Effector memory CD4-positive, alpha-beta T cell (primary cell): ENCODE data around the gene ELL2.

Experiments
- DNase-seq, 3 donors: peaks; one replicate each; pipeline ENCODE4 v3.0.0-alpha.2; 2020
- H3K27ac ChIP-seq: 2 replicates; pipeline ENCODE4 v1.7.0; 2013; ENCODE audit warnings: mild to moderate bottlenecking, low read length, moderate library complexity; ENCODE audit not compliant: insufficient read depth, poor library complexity, severe bottlenecking
- H3K27me3 ChIP-seq: replicated peaks from 2 replicates; pipeline ENCODE4 v1.7.0; 2013; ENCODE audit warnings: mild to moderate bottlenecking, low read length; ENCODE audit not compliant: insufficient read depth, control insufficient read depth, poor library complexity, severe bottlenecking
- H3K36me3 ChIP-seq: 2 replicates; pipeline ENCODE4 v1.7.0; 2013; ENCODE audit warnings: mild to moderate bottlenecking, low read length, moderate library complexity; ENCODE audit not compliant: control insufficient read depth, insufficient read depth
- H3K4me1 ChIP-seq: 2 replicates; pipeline ENCODE4 v1.7.0; 2013; ENCODE audit warnings: low read length, mild to moderate bottlenecking; ENCODE audit not compliant: control insufficient read depth, insufficient read depth, poor library complexity, severe bottlenecking
- H3K4me3 ChIP-seq: 2 replicates; pipeline ENCODE4 v1.7.0; 2013; ENCODE audit warnings: low read length, low read depth, mild to moderate bottlenecking; ENCODE audit not compliant: insufficient read depth, poor library complexity, severe bottlenecking
- H3K9me3 ChIP-seq: 2 replicates; pipeline ENCODE4 v1.7.0; 2013; ENCODE audit warnings: mild to moderate bottlenecking, low read length, moderate library complexity; ENCODE audit not compliant: control insufficient read depth

ELL2 gene

GRCh38 chr5:95996904-95997723 lies 35.5 kb upstream of the ELL2 start:
- Histone ChIP-seq H3K4me1 (no peaks in the 10 kb centered on the region), H3K36me3 (no peaks in the 10 kb centered on the region), H3K27me3 (no peaks in the 10 kb centered on the region), H3K4me3 (no peak overlapping the region), H3K9me3 (no peaks in the 10 kb centered on the region), H3K27ac (no peak overlapping the region)
- DNase-seq = no peak

- Histone ChIP-seq H3K36me3 (no peaks in the 10 kb centered on the region), H3K27me3 (no peaks in the 10 kb centered on the region), H3K4me3 (no peak overlapping the region), H3K27ac (no peak overlapping the region), H3K9me3 (no peaks in the 10 kb centered on the region), H3K4me1 (no peaks in the 10 kb centered on the region)
- no peak for DNase-seq
Observed at GRCh38 chr5:95995962-95996489, 34.4 kb upstream of the ELL2 start.

GRCh38 chr5:95993776-95994175 lies 32.1 kb upstream of the ELL2 start:
- Histone ChIP-seq H3K27ac (no peak overlapping the region), H3K9me3 (no peaks in the 10 kb centered on the region), H3K36me3 (no peaks in the 10 kb centered on the region), H3K27me3 (no peaks in the 10 kb centered on the region), H3K4me3 (no peak overlapping the region), H3K4me1 (no peaks in the 10 kb centered on the region)
- DNase-seq = no peak

- no peaks in the 10 kb centered on the region for H3K4me1 ChIP-seq
- no peaks in the 10 kb centered on the region for H3K9me3 ChIP-seq
- H3K4me3 ChIP-seq = no peak overlapping the region
- H3K36me3 ChIP-seq = no peaks in the 10 kb centered on the region
- no peak for DNase-seq
- no peak overlapping the region for H3K27ac ChIP-seq
- no peaks in the 10 kb centered on the region for H3K27me3 ChIP-seq
Observed at GRCh38 chr5:95993266-95993665, 31.6 kb upstream of the ELL2 start.

- no peak for DNase-seq
- H3K9me3 ChIP-seq = no peaks in the 10 kb centered on the region
- no peak overlapping the region for H3K27ac ChIP-seq
- no peak overlapping the region for H3K4me3 ChIP-seq
- H3K4me1 ChIP-seq = no peaks in the 10 kb centered on the region
- no peaks in the 10 kb centered on the region for H3K36me3 ChIP-seq
- H3K27me3 ChIP-seq = no peaks in the 10 kb centered on the region
Observed at GRCh38 chr5:95989283-95990048, 27.8 kb upstream of the ELL2 start.

GRCh38 chr5:95988877-95989276 lies 27.2 kb upstream of the ELL2 start:
- H3K4me3 ChIP-seq = no peak overlapping the region
- H3K9me3 ChIP-seq = no peaks in the 10 kb centered on the region
- H3K4me1 ChIP-seq = no peaks in the 10 kb centered on the region
- H3K27ac ChIP-seq = no peak overlapping the region
- H3K27me3 ChIP-seq = no peaks in the 10 kb centered on the region
- DNase-seq = no peak
- H3K36me3 ChIP-seq = no peaks in the 10 kb centered on the region

- no peak for DNase-seq
- Histone ChIP-seq H3K4me1 (no peaks in the 10 kb centered on the region), H3K4me3 (no peak overlapping the region), H3K9me3 (no peaks in the 10 kb centered on the region), H3K36me3 (no peaks in the 10 kb centered on the region), H3K27me3 (no peaks in the 10 kb centered on the region), H3K27ac (no peak overlapping the region)
Observed at GRCh38 chr5:95988094-95988493, 26.4 kb upstream of the ELL2 start.

GRCh38 chr5:95986937-95987520 lies 25.4 kb upstream of the ELL2 start:
- Histone ChIP-seq H3K36me3 (no peaks in the 10 kb centered on the region), H3K27ac (no peak overlapping the region), H3K4me1 (no peaks in the 10 kb centered on the region), H3K9me3 (no peaks in the 10 kb centered on the region), H3K4me3 (no peak overlapping the region), H3K27me3 (no peaks in the 10 kb centered on the region)
- DNase-seq = no peak

- Histone ChIP-seq H3K36me3 (no peaks in the 10 kb centered on the region), H3K9me3 (no peaks in the 10 kb centered on the region), H3K27ac (no peak overlapping the region), H3K4me1 (no peaks in the 10 kb centered on the region), H3K4me3 (no peak overlapping the region), H3K27me3 (no peaks in the 10 kb centered on the region)
- DNase-seq = no peak
Observed at GRCh38 chr5:95986001-95986400, 24.4 kb upstream of the ELL2 start.

- no peaks in the 10 kb centered on the region for H3K4me1 ChIP-seq
- H3K27ac ChIP-seq = no peak overlapping the region
- no peak overlapping the region for H3K4me3 ChIP-seq
- no peaks in the 10 kb centered on the region for H3K27me3 ChIP-seq
- no peaks in the 10 kb centered on the region for H3K36me3 ChIP-seq
- DNase-seq = no peak
- no peaks in the 10 kb centered on the region for H3K9me3 ChIP-seq
Observed at GRCh38 chr5:95985249-95985648, 23.6 kb upstream of the ELL2 start.
